ENCODE measurements around the gene KIF5C. TPM values are rescaled to one million over a fixed set of nuclear protein-coding genes. Genes with fewer than 3 reads are reported as not detected.

Gene KIF5C
- total RNA-seq, 1 experiment from 2014 or later = 0.87 TPM

DNA sequence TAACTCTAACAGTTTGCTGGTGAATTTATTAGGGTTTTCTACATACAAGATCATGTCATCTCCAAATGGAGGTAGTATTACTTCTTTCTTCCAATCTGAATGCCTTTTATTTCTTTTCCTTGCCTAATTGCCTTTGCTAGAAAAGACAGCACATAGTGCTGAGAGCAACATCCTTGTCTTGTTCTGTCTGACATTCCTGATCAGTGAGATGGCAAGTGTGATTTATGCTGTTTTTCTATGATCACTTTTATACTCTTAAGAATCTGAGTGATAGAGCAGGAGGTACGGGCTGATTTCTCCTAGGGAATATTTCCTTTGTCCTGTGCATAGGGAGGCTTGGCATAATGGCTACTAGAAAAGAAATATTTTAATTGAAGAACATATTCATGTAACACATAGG, 180.7 kb downstream of the KIF5C start:
- no peaks in the 10 kb centered on the region for H3K27me3 Mint-ChIP-seq (ENCODE audit: unreplicated experiment)

DNA sequence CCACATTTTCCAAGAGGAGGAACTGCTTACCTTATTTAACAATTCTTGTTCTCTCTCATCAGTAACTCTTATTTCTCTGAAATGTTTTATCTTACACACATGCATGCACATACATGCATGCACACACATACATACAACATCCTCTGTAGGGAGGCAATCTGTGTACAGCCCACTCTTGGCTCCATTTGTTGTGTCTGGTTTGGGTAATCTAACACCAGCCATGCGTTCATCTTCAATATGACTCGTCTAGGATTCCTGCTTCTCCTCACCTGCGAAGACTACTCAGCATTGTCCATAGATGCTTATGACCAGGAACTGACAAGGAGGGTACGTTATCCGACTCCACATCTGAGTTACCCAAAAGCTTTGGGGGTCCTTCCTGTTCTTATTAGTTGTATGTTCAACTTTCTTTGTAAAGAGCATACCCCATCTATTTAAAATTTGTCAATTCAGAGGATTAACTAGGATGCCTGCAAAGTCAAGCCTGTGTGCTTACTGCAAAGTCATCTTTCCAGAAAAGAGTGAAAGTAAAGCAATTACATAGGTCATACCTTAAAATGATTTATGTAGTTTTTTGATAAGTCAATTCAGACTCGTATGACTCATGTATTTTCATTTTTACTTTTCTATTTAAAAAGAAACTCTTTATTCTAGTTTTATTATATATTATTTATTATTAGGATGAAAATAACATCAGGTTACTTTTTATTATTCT, 181.7 kb downstream of the KIF5C start:
- H3K27me3 Mint-ChIP-seq (ENCODE audit: unreplicated experiment) = no peaks in the 10 kb centered on the region
- no peaks in the 10 kb centered on the region for H3K36me3 Mint-ChIP-seq (ENCODE audit: insufficient read depth, unreplicated experiment)
- no TSS peak for BruUV-seq (replicated peaks)
- no peak overlapping the region for H3K4me3 Mint-ChIP-seq (ENCODE audit: low read depth, unreplicated experiment)
- CTCF ChIA-PET = no interaction called here
- H3K4me1 Mint-ChIP-seq (ENCODE audit: low read depth, unreplicated experiment) = no peaks in the 10 kb centered on the region
- no peak for TF ChIP-seq CTCF (IDR thresholded peaks at IDR 0.05; ENCODE audit: unreplicated experiment)
- DNase-seq = no peak
- intact Hi-C loops (cut with micrococcal nuclease; ENCODE audit: unreplicated experiment) = no loop called here
- H3K27ac Mint-ChIP-seq (ENCODE audit: unreplicated experiment) = no peak overlapping the region
- H3K9me3 Mint-ChIP-seq (ENCODE audit: low read depth, unreplicated experiment) = no peaks in the 10 kb centered on the region

More for the DNA sequence above, 180.7 kb downstream of the KIF5C start:
- intact Hi-C loops (cut with micrococcal nuclease; ENCODE audit: unreplicated experiment) = no loop called here
- no peak for TF ChIP-seq CTCF (IDR thresholded peaks at IDR 0.05; ENCODE audit: unreplicated experiment)
- CTCF ChIA-PET = no interaction called here
- Mint-ChIP-seq H3K4me3 (ENCODE audit: low read depth, unreplicated experiment) (no peak overlapping the region), H3K4me1 (ENCODE audit: low read depth, unreplicated experiment) (no peaks in the 10 kb centered on the region), H3K9me3 (ENCODE audit: low read depth, unreplicated experiment) (no peaks in the 10 kb centered on the region), H3K36me3 (ENCODE audit: insufficient read depth, unreplicated experiment) (no peaks in the 10 kb centered on the region), H3K27ac (ENCODE audit: unreplicated experiment) (no peak overlapping the region)
- BruUV-seq (replicated peaks) = no TSS peak
- DNase-seq = no peak

- H3K9me3 Mint-ChIP-seq (ENCODE audit: low read depth, unreplicated experiment) = no peaks in the 10 kb centered on the region
- H3K4me1 Mint-ChIP-seq (ENCODE audit: low read depth, unreplicated experiment) = no peaks in the 10 kb centered on the region
- BruUV-seq (replicated peaks) = no TSS peak
- intact Hi-C loops (cut with micrococcal nuclease; ENCODE audit: unreplicated experiment) = no loop called here
- TF ChIP-seq CTCF (IDR thresholded peaks at IDR 0.05; ENCODE audit: unreplicated experiment) = no peak
- H3K36me3 Mint-ChIP-seq (ENCODE audit: insufficient read depth, unreplicated experiment) = no peaks in the 10 kb centered on the region
- DNase-seq = no peak
- CTCF ChIA-PET = no interaction called here
- no peak overlapping the region for H3K4me3 Mint-ChIP-seq (ENCODE audit: low read depth, unreplicated experiment)
- H3K27me3 Mint-ChIP-seq (ENCODE audit: unreplicated experiment) = no peaks in the 10 kb centered on the region
- no peak overlapping the region for H3K27ac Mint-ChIP-seq (ENCODE audit: unreplicated experiment)
Measured at GRCh38 chr2:149057401-149057800, 182.4 kb downstream of the KIF5C start.

DNA sequence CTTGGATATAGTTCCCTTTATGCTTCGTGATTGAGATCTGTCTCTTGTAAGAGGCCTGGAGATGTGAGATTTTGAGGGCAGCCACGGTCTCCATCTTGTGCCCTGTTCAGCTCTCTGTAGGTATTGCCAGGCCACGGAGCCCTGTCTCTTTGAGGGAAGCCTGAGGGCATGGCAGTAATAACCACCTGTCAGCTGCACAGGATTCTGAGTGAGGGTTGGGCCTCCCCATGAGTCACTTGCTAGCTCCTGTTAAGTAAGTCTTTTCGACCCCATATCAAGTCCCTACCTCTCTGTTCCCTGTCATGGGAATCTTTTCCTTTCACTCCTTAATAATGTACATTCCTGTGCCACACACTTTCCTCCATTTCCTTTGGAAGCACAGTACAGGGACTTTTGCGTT, 183.9 kb downstream of the KIF5C start:
- no TSS peak for BruUV-seq (replicated peaks)
- CTCF ChIA-PET = no interaction called here
- intact Hi-C loops (cut with micrococcal nuclease; ENCODE audit: unreplicated experiment) = no loop called here
- no peak for DNase-seq
- no peak overlapping the region for H3K4me3 Mint-ChIP-seq (ENCODE audit: low read depth, unreplicated experiment)
- H3K27ac Mint-ChIP-seq (ENCODE audit: unreplicated experiment) = no peak overlapping the region
- TF ChIP-seq CTCF (IDR thresholded peaks at IDR 0.05; ENCODE audit: unreplicated experiment) = no peak
- no peaks in the 10 kb centered on the region for H3K9me3 Mint-ChIP-seq (ENCODE audit: low read depth, unreplicated experiment)
- no peaks in the 10 kb centered on the region for H3K36me3 Mint-ChIP-seq (ENCODE audit: insufficient read depth, unreplicated experiment)
- H3K27me3 Mint-ChIP-seq (ENCODE audit: unreplicated experiment) = no peaks in the 10 kb centered on the region
- H3K4me1 Mint-ChIP-seq (ENCODE audit: low read depth, unreplicated experiment) = no peaks in the 10 kb centered on the region

Measured in Calu3 (cell line).